Ishikawa (cell line): Measurements from ENCODE around the gene ASIC3.

Experiments used
- CEBPB ChIP-seq: IDR thresholded peaks from 2 replicates; pipeline ENCODE4 v1.6.1; 2012
- CREB1 ChIP-seq: IDR thresholded peaks from 2 replicates; pipeline ENCODE4 v1.6.1; 2012; ENCODE audit warnings: low read depth
- EGR1 ChIP-seq: IDR thresholded peaks from 2 replicates; pipeline ENCODE4 v1.6.1; 2012
- EP300 ChIP-seq: IDR thresholded peaks from 2 replicates; pipeline ENCODE4 v1.6.1; 2012; ENCODE audit warnings: borderline replicate concordance
- FOXM1 ChIP-seq: IDR thresholded peaks from 2 replicates; pipeline ENCODE4 v1.6.1; 2012; ENCODE audit warnings: low read depth, borderline replicate concordance
- NFIC ChIP-seq: IDR thresholded peaks from 2 replicates; pipeline ENCODE4 v1.6.1; 2012
- RAD21 ChIP-seq: IDR thresholded peaks from 2 replicates; pipeline ENCODE4 v1.6.1; 2012; ENCODE audit warnings: low read depth
- REST ChIP-seq: IDR thresholded peaks from 2 replicates; pipeline ENCODE4 v1.6.1; 2012; ENCODE audit warnings: low read depth, mild to moderate bottlenecking
- TAF1 ChIP-seq: IDR thresholded peaks from 2 replicates; pipeline ENCODE4 v1.6.1; 2012; ENCODE audit warnings: low read depth, mild to moderate bottlenecking
- TCF12 ChIP-seq: IDR thresholded peaks from 2 replicates; pipeline ENCODE4 v1.6.1; 2012; ENCODE audit warnings: low read depth
- TEAD4 ChIP-seq: IDR thresholded peaks from 2 replicates; pipeline ENCODE4 v1.6.1; 2012
- USF1 ChIP-seq: IDR thresholded peaks from 2 replicates; pipeline ENCODE4 v1.6.1; 2012
- YY1 ChIP-seq: IDR thresholded peaks from 2 replicates; pipeline ENCODE4 v1.6.1; 2012; ENCODE audit warnings: low read depth
- ZBTB7A ChIP-seq: IDR thresholded peaks from 2 replicates; pipeline ENCODE4 v1.6.1; 2012; ENCODE audit warnings: low read depth
- TF ChIP-seq, protein P1 (sequence below): IDR thresholded peaks from 2 replicates; pipeline ENCODE4 v1.6.1; 2012

The ASIC3 gene

DNA sequence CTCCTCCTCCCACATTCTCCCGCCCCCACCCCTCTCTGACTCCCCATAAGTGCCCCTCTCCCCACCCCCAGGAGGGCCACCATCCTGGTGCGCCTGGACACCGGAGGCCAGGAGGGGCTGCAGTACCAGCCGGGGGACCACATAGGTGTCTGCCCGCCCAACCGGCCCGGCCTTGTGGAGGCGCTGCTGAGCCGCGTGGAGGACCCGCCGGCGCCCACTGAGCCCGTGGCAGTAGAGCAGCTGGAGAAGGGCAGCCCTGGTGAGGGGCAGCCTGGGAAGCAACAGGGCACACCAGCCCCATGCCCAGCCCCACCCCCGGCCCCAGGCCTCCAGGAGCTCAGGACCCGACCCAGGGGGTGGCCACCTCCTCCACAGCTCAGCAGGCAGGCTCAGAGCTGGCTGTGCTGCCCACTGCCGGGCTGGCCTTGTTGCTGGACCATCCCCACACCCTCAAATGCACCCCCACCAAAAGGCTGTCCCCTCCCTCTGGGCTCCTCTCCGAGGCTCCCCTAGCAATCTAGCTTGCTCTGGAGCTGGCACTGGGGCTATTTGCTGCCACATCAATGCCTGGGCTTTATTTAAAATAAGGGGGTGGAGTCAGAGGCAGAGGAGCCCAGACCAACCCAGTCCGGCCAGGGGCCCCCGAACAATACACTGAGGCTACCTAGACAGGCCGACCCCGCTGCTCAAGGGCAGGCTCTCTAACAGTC lies 38.8 kb upstream of the ASIC3 start:
- TF ChIP-seq, protein P1, sequence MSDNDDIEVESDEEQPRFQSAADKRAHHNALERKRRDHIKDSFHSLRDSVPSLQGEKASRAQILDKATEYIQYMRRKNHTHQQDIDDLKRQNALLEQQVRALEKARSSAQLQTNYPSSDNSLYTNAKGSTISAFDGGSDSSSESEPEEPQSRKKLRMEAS, result no peak
- TF ChIP-seq TCF12, result no peak
- no peak for TF ChIP-seq CEBPB

GRCh38 chr7:151010037-151010306 lies 38.4 kb upstream of the ASIC3 start:
- no peak for TF ChIP-seq TAF1
- TF ChIP-seq EP300, result no peak
- no peak for TF ChIP-seq USF1
- TF ChIP-seq ZBTB7A, result no peak
- no peak for TF ChIP-seq FOXM1
- no peak for TF ChIP-seq YY1
- no peak for TF ChIP-seq NFIC
- no peak for TF ChIP-seq TCF12
- TF ChIP-seq, protein P1, result no peak
- TF ChIP-seq CREB1, result no peak
- TF ChIP-seq RAD21, result no peak
- no peak for TF ChIP-seq TEAD4
- TF ChIP-seq CEBPB, result no peak
- no peak for TF ChIP-seq REST
- no peak for TF ChIP-seq EGR1

DNA sequence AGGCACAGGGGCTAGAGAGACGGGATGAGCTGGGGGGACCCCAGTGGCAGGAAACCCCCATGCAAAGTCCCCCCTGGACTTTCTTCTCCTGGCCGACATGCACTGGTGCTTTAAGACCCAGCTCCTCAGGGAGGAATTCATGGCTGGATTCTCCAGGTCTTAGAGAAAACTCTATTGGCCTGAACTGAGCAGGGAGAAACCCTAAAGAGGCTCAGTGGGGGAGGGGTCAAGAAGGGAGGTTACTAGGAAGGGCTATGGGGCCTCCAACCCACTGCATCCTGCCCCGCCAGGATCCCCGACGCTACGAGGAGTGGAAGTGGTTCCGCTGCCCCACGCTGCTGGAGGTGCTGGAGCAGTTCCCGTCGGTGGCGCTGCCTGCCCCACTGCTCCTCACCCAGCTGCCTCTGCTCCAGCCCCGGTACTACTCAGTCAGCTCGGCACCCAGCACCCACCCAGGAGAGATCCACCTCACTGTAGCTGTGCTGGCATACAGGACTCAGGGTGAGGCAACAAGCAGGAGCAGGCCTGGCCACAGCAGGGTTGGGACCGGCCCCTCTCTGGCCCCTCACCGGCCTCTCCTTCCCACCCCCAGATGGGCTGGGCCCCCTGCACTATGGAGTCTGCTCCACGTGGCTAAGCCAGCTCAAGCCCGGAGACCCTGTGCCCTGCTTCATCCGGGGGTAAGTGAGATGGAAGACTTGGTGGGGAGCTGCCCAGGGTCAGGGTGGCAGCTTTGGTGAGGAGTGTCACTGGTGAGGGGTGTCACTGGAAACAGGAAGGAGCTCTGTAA lies 37.8 kb upstream of the ASIC3 start:
- TF ChIP-seq, protein P1, result no peak
- TF ChIP-seq TEAD4, result no peak

DNA sequence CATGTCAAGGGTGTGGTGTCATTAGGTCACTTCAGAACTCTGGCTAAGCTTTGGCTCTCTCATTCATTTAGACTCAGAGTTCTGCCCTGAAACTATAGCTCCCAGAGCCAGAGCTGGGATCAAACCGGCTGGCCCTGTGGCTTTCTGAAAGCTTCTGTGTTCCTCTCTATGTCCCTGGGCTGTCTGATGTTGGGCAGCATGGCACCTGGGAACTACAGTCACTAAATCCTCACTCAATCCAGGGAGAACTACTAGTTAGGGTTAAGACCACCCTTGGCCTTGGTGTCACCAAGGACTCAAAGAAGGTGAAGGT lies 37.3 kb upstream of the ASIC3 start:
- TF ChIP-seq, protein P1, result no peak
- TF ChIP-seq CREB1 (no peak), FOXM1 (no peak), RAD21 (no peak), TAF1 (no peak), EP300 (no peak)

DNA sequence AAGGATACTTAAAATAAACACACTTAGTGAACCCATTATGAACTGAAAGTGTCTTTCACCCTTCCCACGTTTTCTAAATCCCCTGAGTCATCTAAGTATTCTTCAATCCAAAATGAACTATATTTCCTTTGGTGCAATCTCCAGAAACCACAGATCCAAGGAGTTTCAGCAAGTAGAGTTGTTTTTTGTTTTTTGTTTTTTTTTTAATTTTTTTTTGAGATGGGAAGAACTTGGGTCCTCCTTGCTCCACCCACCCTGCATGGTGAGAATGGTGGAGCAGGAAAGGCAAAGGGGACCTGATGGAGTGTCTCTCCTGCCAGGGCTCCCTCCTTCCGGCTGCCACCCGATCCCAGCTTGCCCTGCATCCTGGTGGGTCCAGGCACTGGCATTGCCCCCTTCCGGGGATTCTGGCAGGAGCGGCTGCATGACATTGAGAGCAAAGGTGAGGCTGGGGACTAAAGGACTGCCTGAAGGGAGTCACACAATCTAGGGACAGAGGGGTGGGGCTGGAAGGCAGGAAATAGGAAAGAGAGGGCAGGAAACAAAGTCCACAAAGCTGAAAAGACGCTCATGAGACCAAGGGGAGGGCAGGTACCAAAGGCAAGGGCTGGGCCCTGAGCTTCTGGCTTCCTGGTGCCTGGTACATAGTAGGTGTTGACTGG lies 36.2 kb upstream of the ASIC3 start:
- TF ChIP-seq YY1, result no peak
- no peak for TF ChIP-seq NFIC
- TF ChIP-seq TAF1, result no peak

GRCh38 chr7:151012911-151013347 lies 35.4 kb upstream of the ASIC3 start:
- TF ChIP-seq REST (no peak), RAD21 (peak; percentile 33; the same call in 1 of the 2 replicates)

DNA sequence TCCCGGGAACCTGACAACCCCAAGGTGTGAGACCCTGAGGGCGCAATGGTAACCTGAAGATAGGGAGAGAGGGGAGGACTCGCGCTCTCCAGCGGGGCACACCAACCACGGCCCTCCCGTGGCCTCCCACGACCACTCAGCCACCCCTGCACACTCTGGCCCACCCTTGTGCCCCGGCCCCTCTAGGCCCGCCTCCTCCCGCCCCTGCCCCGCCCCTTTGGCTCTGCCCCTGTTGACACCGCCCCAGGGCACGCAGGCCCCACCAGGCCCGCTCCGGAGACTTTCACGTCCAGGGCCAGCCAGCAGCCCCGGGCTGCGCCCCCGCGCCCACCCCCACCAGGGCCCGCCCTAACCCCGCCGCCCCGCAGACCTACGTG lies 35.0 kb upstream of the ASIC3 start:
- TF ChIP-seq YY1, result no peak
- TF ChIP-seq ZBTB7A, result no peak
- no peak for TF ChIP-seq TCF12
- TF ChIP-seq, protein P1, result no peak
- no peak for TF ChIP-seq NFIC
- no peak for TF ChIP-seq USF1
- no peak for TF ChIP-seq TEAD4
- no peak for TF ChIP-seq EGR1
- TF ChIP-seq CEBPB, result no peak
- no peak for TF ChIP-seq CREB1
- no peak for TF ChIP-seq REST
- TF ChIP-seq FOXM1, result no peak
- TF ChIP-seq EP300, result no peak
- TF ChIP-seq TAF1, result no peak
- no peak for TF ChIP-seq RAD21
